GM12873 (cell line): Measurements from ENCODE around the gene PBRM1.

Source experiments
- TF ChIP-seq, protein P1 (sequence below): IDR thresholded peaks from 2 replicates; pipeline ENCODE4 v1.5.1; 2012; ENCODE audit warnings: low read depth, mild to moderate bottlenecking, moderate library complexity, low read length, control low read depth; ENCODE audit not compliant: insufficient read depth; ENCODE audit errors: missing control alignments

The PBRM1 gene

GRCh38 chr3:52502001-52502400 is 183.7 kb downstream of the PBRM1 start:
- TF ChIP-seq, protein P1, sequence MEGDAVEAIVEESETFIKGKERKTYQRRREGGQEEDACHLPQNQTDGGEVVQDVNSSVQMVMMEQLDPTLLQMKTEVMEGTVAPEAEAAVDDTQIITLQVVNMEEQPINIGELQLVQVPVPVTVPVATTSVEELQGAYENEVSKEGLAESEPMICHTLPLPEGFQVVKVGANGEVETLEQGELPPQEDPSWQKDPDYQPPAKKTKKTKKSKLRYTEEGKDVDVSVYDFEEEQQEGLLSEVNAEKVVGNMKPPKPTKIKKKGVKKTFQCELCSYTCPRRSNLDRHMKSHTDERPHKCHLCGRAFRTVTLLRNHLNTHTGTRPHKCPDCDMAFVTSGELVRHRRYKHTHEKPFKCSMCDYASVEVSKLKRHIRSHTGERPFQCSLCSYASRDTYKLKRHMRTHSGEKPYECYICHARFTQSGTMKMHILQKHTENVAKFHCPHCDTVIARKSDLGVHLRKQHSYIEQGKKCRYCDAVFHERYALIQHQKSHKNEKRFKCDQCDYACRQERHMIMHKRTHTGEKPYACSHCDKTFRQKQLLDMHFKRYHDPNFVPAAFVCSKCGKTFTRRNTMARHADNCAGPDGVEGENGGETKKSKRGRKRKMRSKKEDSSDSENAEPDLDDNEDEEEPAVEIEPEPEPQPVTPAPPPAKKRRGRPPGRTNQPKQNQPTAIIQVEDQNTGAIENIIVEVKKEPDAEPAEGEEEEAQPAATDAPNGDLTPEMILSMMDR: no peak

DNA sequence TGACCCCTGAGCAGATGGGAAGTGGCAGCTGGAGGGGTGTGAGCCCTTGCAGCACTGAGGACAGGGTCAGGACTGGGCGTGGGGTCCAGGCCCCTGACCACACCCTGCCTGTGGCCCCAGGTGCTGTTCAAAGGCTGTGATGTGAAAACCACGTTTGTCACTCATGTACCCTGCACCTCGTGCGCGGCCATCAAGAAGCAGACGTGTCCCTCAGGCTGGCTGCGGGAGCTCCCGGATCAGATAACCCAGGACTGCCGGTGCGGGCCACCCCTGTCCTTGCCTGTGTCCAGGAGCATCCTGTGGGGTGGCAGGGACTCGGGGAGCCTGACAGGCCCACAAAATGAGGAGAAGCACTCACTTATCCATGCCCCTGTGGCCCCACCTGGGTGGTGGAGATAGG is 184.7 kb downstream of the PBRM1 start:
- TF ChIP-seq, protein P1: no peak

GRCh38 chr3:52498137-52499054 is 187.3 kb downstream of the PBRM1 start:
- TF ChIP-seq, protein P1: no peak

DNA sequence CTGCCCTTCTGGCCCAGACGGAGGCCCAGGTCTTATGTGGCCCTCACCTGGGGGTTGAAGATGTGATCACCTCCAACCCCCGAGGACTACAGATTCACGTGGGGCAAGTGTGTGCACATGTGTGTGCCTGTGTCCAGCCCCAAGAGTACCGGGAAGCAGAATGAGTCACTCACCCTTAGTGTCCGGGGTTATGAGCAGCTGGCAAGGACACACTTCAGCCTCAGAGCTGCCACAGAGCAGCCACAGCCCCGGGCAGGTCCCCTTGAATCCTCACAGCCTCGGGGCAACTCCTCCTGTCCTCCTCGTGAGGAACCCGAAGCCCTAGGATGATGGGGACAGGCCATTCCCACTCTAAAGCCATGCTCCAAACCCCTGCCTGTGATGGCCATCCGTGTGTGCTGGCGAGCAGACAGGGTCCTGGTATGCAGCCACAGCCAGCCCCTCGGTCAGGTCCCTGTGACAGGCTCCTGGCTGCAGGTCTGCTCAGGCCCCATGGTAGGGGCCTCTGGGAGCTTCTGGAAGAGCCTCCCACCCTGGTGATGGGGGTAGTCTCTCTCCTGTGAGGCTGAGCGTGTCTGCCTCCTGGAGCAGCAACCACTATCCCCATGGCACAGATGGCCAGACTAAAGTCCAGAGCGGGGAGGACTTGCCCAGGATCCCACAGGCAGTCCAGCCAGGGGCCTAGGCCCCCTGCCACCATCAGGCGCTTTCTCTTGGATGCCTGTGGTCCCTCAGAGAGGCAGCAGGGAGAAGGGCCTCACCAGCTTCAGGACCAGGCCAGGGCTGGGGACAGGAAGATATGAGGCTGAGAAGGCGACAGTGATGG is 189.7 kb downstream of the PBRM1 start:
- TF ChIP-seq, protein P1: no peak
